Gastrocnemius medialis (tissue), 4 donors: ENCODE results near the gene SELENOS.

Source experiments
- CTCF ChIP-seq, 5 experiments: fragments of 450-650 bp in 3 of 5; fragments of 200-600 bp in 2 of 5; sonication (generic) in 2 of 5; IDR thresholded peaks in 4 of 5; conservative IDR thresholded peaks in 1 of 5; 1 replicate in 4 of 5; 2 replicates in 1 of 5; pipeline ENCODE4 v1.5.1; 2016 to 2019; ENCODE audit warnings: antibody characterized with exemption in 5 of 5, mild to moderate bottlenecking in 3 of 5, moderate library complexity in 3 of 5
- POLR2A ChIP-seq, 2 donors: fragments of 450-650 bp; IDR thresholded peaks; one replicate each; pipeline ENCODE4 v1.6.1; 2017; ENCODE audit warnings: antibody characterized with exemption in 2 of 2, mild to moderate bottlenecking in 2 of 2, moderate library complexity in 2 of 2

DNA sequence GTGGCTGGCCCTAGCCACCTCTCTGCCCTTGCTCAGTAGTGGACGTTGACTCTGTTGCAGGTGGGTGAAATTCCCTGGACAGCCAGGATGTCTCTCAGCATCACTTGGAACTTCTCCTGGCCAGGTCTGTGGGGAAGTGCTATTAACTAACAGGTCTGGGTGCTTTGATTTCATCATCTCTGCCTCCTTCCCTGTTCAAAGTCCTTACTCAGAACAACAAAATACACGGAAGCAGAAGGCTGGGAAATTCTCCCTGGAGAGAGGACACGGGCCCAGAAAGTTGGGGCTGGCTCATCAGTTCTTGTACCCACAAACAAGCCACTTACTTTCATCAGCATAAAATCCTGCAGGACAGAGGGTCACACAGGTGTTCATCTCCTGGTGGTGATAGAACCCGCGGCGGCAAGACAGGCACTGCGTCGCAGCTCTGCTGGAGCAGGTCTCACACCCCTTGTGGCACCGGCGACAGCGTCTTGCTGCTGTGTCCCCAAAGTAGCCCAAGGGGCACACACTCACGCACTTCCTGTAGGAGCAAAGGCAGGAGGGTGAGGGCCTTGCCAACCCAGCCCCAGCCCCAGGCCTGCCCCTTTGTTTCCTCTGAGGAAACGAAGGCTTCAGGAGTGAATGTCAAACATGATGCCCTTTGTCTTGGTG lies 47.4 kb upstream of the SELENOS start:
- TF ChIP-seq CTCF (IDR thresholded peaks at IDR 0.05 in 4 of 5, conservative IDR thresholded peaks at IDR 0.05 in 1 of 5) = no peak
- no peak for TF ChIP-seq POLR2A (IDR thresholded peaks at IDR 0.05)
